ENCODE results near the gene PACC1. TPM values are rescaled to one million over a fixed set of nuclear protein-coding genes. Genes with fewer than 3 reads are reported as not detected.

PACC1 gene
- 10 to 100 TPM in 2 of 3 donors, 1 to 10 TPM in 1; 5.0 to 14.2 (median 11.4) TPM for total RNA-seq
- 17.5 TPM for total RNA-seq (2013)

- H3K27me3 Mint-ChIP-seq (ENCODE audit: low read depth in 2 of 2), result no peaks in the 10 kb centered on the region
- H3K4me1 Mint-ChIP-seq, result peaks cover 39 to 53% of the 10 kb centered on the region in 2 donors
- H3K36me3 Mint-ChIP-seq, result peaks cover 1% of the 10 kb centered on the region
- peak within 1 kb of the TSS; percentile 91 to 96 for H3K27ac Mint-ChIP-seq
- Histone ChIP-seq H3K27me3 (ENCODE audit: control insufficient read depth, insufficient read depth, low read length) (no peaks in the 10 kb centered on the region), H3K4me3 (ENCODE audit: low read length) (peak within 1 kb of the TSS; percentile 61), H3K36me3 (ENCODE audit: control insufficient read depth, insufficient read depth, low read length) (peaks cover 15% of the 10 kb centered on the region), H3K9me3 (ENCODE audit: control insufficient read depth, insufficient read depth, low read length) (no peaks in the 10 kb centered on the region), H3K4me1 (ENCODE audit: control insufficient read depth, insufficient read depth, low read length) (peaks cover 27% of the 10 kb centered on the region), H3K27ac (ENCODE audit: low read length) (peak within 1 kb of the TSS; percentile 71)
- ATAC-seq (peak; percentile 92 to 98 (median 92)), DNase-seq (peak; percentile 82 to 95)
- intact Hi-C loops (cut with micrococcal nuclease), result loop anchor here (1.0 kb wide), 1 partner anchor 18 kb away; the partner anchor contains the start of gene NENF
- no peaks in the 10 kb centered on the region for H3K9me3 Mint-ChIP-seq
- TF ChIP-seq, protein P1, sequence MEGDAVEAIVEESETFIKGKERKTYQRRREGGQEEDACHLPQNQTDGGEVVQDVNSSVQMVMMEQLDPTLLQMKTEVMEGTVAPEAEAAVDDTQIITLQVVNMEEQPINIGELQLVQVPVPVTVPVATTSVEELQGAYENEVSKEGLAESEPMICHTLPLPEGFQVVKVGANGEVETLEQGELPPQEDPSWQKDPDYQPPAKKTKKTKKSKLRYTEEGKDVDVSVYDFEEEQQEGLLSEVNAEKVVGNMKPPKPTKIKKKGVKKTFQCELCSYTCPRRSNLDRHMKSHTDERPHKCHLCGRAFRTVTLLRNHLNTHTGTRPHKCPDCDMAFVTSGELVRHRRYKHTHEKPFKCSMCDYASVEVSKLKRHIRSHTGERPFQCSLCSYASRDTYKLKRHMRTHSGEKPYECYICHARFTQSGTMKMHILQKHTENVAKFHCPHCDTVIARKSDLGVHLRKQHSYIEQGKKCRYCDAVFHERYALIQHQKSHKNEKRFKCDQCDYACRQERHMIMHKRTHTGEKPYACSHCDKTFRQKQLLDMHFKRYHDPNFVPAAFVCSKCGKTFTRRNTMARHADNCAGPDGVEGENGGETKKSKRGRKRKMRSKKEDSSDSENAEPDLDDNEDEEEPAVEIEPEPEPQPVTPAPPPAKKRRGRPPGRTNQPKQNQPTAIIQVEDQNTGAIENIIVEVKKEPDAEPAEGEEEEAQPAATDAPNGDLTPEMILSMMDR (IDR thresholded peaks at IDR 0.05), result no peak
- under 1% methylated on average over 72 of the region's 74 CpGs for WGBS (ENCODE audit: insufficient coverage)
- peak within 1 kb of the TSS; percentile 99 for H3K4me3 Mint-ChIP-seq
Measured at GRCh38 chr1:212414328-212415106, at the start of gene PACC1. Gene PACC1, minus strand, starts transcription at chr1:212414886. Its CDS starts 129 bp downstream, at chr1:212414757.

DNA sequence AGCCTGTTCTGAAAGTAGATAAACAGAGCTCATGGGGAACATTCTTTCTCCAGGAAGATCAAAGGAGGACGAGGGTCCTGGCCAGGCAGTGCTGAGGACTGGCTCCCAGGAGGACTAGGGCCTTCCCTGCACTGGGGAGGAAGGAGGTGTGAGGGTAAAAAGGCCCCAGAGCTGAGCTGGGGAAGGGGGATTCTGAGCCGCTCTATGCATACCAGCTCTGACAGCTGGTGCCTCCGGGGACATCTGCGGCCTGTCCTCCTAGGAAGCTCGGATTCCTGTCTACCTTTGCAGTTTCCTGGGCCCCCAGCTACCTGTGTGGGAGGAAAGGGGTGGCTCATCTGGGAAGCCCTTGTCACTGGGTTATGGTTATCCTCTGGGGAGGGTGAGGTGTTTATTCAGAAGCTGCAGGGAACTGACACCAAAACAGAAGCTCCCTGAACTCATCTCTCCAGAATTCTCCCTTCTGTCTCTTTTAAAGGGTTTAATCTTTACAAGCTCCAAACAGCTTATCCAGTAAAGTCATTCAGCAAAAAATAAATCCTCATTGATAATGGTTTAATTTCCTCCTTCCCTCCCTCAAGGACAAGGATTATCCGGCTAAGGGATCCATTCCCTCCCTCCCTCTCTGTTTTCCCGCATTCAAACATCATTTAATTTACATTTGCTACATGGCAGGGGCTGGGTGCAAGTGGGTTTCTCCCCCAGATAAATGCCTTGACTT, 49.0 kb upstream of the PACC1 start:
- intact Hi-C loops (cut with micrococcal nuclease), result no loop called here
- TF ChIP-seq, protein P1 (IDR thresholded peaks at IDR 0.05), result no peak
- WGBS (ENCODE audit: insufficient coverage), result 91% methylated on average over 7 of the region's 7 CpGs

GRCh38 chr1:212461916-212462660, 47.4 kb upstream of the PACC1 start:
- H3K4me3 Mint-ChIP-seq, result no peak overlapping the region
- peaks cover 0 to 2% of the 10 kb centered on the region in 2 donors for H3K27me3 Mint-ChIP-seq (ENCODE audit: low read depth in 2 of 2)
- 89% methylated on average over 12 of the region's 13 CpGs for WGBS (ENCODE audit: insufficient coverage)
- TF ChIP-seq, protein P1 (IDR thresholded peaks at IDR 0.05), result no peak
- intact Hi-C loops (cut with micrococcal nuclease), result no loop called here
- no peak overlapping the region for H3K27ac Mint-ChIP-seq
- H3K36me3 Mint-ChIP-seq, result no peaks in the 10 kb centered on the region
- no peak for DNase-seq
- H3K27me3 ChIP-seq (ENCODE audit: control insufficient read depth, insufficient read depth, low read length), result no peaks in the 10 kb centered on the region
- H3K27ac ChIP-seq (ENCODE audit: low read length), result no peak overlapping the region
- ATAC-seq, result no peak
- no peaks in the 10 kb centered on the region for H3K9me3 ChIP-seq (ENCODE audit: control insufficient read depth, insufficient read depth, low read length)
- H3K4me1 ChIP-seq (ENCODE audit: control insufficient read depth, insufficient read depth, low read length), result no peaks in the 10 kb centered on the region
- H3K36me3 ChIP-seq (ENCODE audit: control insufficient read depth, insufficient read depth, low read length), result no peaks in the 10 kb centered on the region
- H3K9me3 Mint-ChIP-seq, result no peaks in the 10 kb centered on the region
- H3K4me3 ChIP-seq (ENCODE audit: low read length), result no peak overlapping the region
- H3K4me1 Mint-ChIP-seq, result peaks cover 0 to 12% of the 10 kb centered on the region in 2 donors

More for the DNA sequence above, 49.0 kb upstream of the PACC1 start:
- Histone ChIP-seq H3K27me3 (ENCODE audit: control insufficient read depth, insufficient read depth, low read length) (no peaks in the 10 kb centered on the region), H3K9me3 (ENCODE audit: control insufficient read depth, insufficient read depth, low read length) (no peaks in the 10 kb centered on the region), H3K4me1 (ENCODE audit: control insufficient read depth, insufficient read depth, low read length) (no peaks in the 10 kb centered on the region), H3K36me3 (ENCODE audit: control insufficient read depth, insufficient read depth, low read length) (no peaks in the 10 kb centered on the region), H3K4me3 (ENCODE audit: low read length) (no peak overlapping the region), H3K27ac (ENCODE audit: low read length) (no peak overlapping the region)
- H3K27me3 Mint-ChIP-seq (ENCODE audit: low read depth in 2 of 2), result peaks cover 0 to 2% of the 10 kb centered on the region in 2 donors
- H3K4me1 Mint-ChIP-seq, result no peaks in the 10 kb centered on the region
- H3K9me3 Mint-ChIP-seq, result no peaks in the 10 kb centered on the region
- no peaks in the 10 kb centered on the region for H3K36me3 Mint-ChIP-seq
- no peak overlapping the region for H3K27ac Mint-ChIP-seq
- ATAC-seq (no peak), DNase-seq (no peak)
- no peak overlapping the region for H3K4me3 Mint-ChIP-seq
